HCT116 (cell line): ENCODE measurements around the gene SRGAP3. TPM values are rescaled to one million over a fixed set of nuclear protein-coding genes. Genes with fewer than 3 reads are reported as not detected.

Source experiments
- ATAC-seq: fragments of 200-7000 bp; cut with Tn5 transposase; 2 replicates; pipeline ENCODE4 v1.9.1; 2020; ENCODE audit warnings: mild to moderate bottlenecking, moderate library complexity
- BruUV-seq: library from RNA; stranded (reverse); fragments of 400-500 nt; replicated peaks from 2 replicates; lab custom pipeline; 2021; lab: Mats Ljungman, UMichigan
- CTCF ChIA-PET: fragments of 300-600 bp; sonication (Branson Sonifier 250); formaldehyde crosslinking; loops from one replicate; lab custom pipeline; 2021; ENCODE audit warnings: antibody characterized with exemption; lab: Charles Lee
- POLR2A ChIA-PET: fragments of 300-600, 350-600 bp; sonication (Branson Sonifier 250); formaldehyde crosslinking; loops from one replicate; lab custom pipeline; 2021; ENCODE audit warnings: antibody characterized with exemption; lab: Charles Lee
- RAD21 ChIA-PET, 2 experiments: fragments of 300-600 bp; sonication (Branson Sonifier 250); formaldehyde crosslinking; loops; one replicate each; lab custom pipeline; 2023; ENCODE audit warnings: low total read pairs in 2 of 2; ENCODE audit not compliant: uncharacterized antibody in 2 of 2, unreplicated experiment in 2 of 2, low non-redundant PET in 1 of 2; lab: Charles Lee
- DNase-seq: peaks from one replicate; pipeline ENCODE4 v3.0.0-alpha.2; 2010; ENCODE audit warnings: low read depth, low spot score
- H2AFZ ChIP-seq: fragments of 200-600 bp; shearing (Covaris generic), sonication (generic); 2 replicates; pipeline ENCODE4 v1.6.1; 2017; ENCODE audit warnings: low read depth, mixed run types, mixed read lengths, antibody characterized with exemption, low read length; ENCODE audit not compliant: poor library complexity, severe bottlenecking
- H3K27ac ChIP-seq: 2 replicates; pipeline ENCODE4 v1.5.1; 2012; ENCODE audit warnings: low read depth, low read length
- H3K27me3 ChIP-seq: fragments of 200-600 bp; sonication (generic); 2 replicates; pipeline ENCODE4 v1.6.1; 2016; ENCODE audit warnings: mixed run types, low read length, mixed read lengths; ENCODE audit not compliant: insufficient read depth
- H3K36me3 ChIP-seq, 2 experiments: fragments of 200-500 bp in 1 of 2; fragments of 200-600 bp in 1 of 2; sonication (Bioruptor generic) in 1 of 2; sonication (generic) in 1 of 2; 2 replicates each; pipeline versions ENCODE4 v1.5.1 to v1.6.1; 2014 to 2016; ENCODE audit warnings: low read length in 2 of 2, inconsistent platforms in 1 of 2, mixed read lengths in 1 of 2, mixed run types in 1 of 2; ENCODE audit not compliant: insufficient read depth in 2 of 2, control insufficient read depth in 1 of 2
- H3K4me1 ChIP-seq, 2 experiments: fragments of 200-600 bp in 1 of 2; sonication (generic) in 1 of 2; 2 replicates each; pipeline versions ENCODE4 v1.5.1 to v1.6.1; 2012 to 2017; ENCODE audit warnings: low read length in 2 of 2, inconsistent platforms in 1 of 2, mild to moderate bottlenecking in 1 of 2, mixed read lengths in 1 of 2, mixed run types in 1 of 2, moderate library complexity in 1 of 2; ENCODE audit not compliant: insufficient read depth in 2 of 2, control insufficient read depth in 1 of 2
- H3K4me2 ChIP-seq: fragments of 200-600 bp; sonication (generic); 2 replicates; pipeline ENCODE4 v1.6.1; 2017; ENCODE audit warnings: mixed run types, low read length, mixed read lengths
- H3K4me3 ChIP-seq, 2 experiments: fragments of 200-600 bp in 1 of 2; sonication (generic) in 1 of 2; replicated peaks in 1 of 2; 2 replicates each; pipeline ENCODE4 v1.5.1; 2011 to 2016; ENCODE audit warnings: low read length in 2 of 2, control low read depth in 1 of 2, low read depth in 1 of 2, mild to moderate bottlenecking in 1 of 2, mixed read lengths in 1 of 2, mixed run types in 1 of 2
- H3K79me2 ChIP-seq: fragments of 200-600 bp; sonication (generic); 2 replicates; pipeline ENCODE4 v1.6.1; 2017; ENCODE audit warnings: mild to moderate bottlenecking, mixed run types, low read length, moderate library complexity, mixed read lengths; ENCODE audit not compliant: insufficient read depth
- H3K9ac ChIP-seq: fragments of 200-600 bp; sonication (generic); 2 replicates; pipeline ENCODE4 v1.6.1; 2016; ENCODE audit warnings: low read length, mixed read lengths
- H3K9me2 ChIP-seq: fragments of 200-600 bp; sonication (generic), shearing (Covaris generic); 2 replicates; pipeline ENCODE4 v1.6.1; 2017; ENCODE audit warnings: mixed run types, mild to moderate bottlenecking, moderate library complexity; ENCODE audit not compliant: insufficient read depth
- H3K9me3 ChIP-seq, 2 experiments: fragments of 200-500 bp in 1 of 2; fragments of 200-600 bp in 1 of 2; sonication (Bioruptor generic) in 1 of 2; sonication (generic) in 1 of 2; 2 replicates each; pipeline ENCODE4 v1.6.1; 2014 to 2017; ENCODE audit warnings: low read length in 2 of 2, mixed read lengths in 2 of 2, inconsistent platforms in 1 of 2, low read depth in 1 of 2, mild to moderate bottlenecking in 1 of 2, mixed run types in 1 of 2, moderate library complexity in 1 of 2; ENCODE audit not compliant: control insufficient read depth in 1 of 2, insufficient read depth in 1 of 2
- H4K20me1 ChIP-seq: fragments of 200-600 bp; sonication (generic), shearing (Covaris generic); 2 replicates; pipeline ENCODE4 v1.6.1; 2017; ENCODE audit warnings: mixed run types, mild to moderate bottlenecking, moderate library complexity; ENCODE audit not compliant: insufficient read depth
- EGR1 ChIP-seq: IDR thresholded peaks from 2 replicates; pipeline ENCODE4 v1.6.1; 2012; ENCODE audit warnings: low read depth
- ELF1 ChIP-seq: IDR thresholded peaks from 2 replicates; pipeline ENCODE4 v1.6.1; 2012; ENCODE audit warnings: low read depth, borderline replicate concordance
- EZH2 ChIP-seq: fragments of 200-600 bp; sonication (generic); IDR thresholded peaks from 2 replicates; pipeline ENCODE4 v1.6.1; 2017; ENCODE audit warnings: antibody characterized with exemption, mixed run types
- POLR2AphosphoS5 ChIP-seq: IDR thresholded peaks from 2 replicates; pipeline ENCODE4 v1.6.1; 2011; ENCODE audit warnings: mild to moderate bottlenecking, low read depth, low read length, moderate library complexity
- ZFX ChIP-seq: fragments of 450-650 bp; IDR thresholded peaks from 2 replicates; pipeline ENCODE4 v1.6.1; 2017
- ZNF274 ChIP-seq: fragments of 200-500 bp; sonication (Bioruptor generic); IDR thresholded peaks from 2 replicates; pipeline ENCODE4 v1.6.1; 2014; ENCODE audit warnings: mild to moderate bottlenecking, low read depth, low read length, inconsistent platforms
- intact Hi-C: fragments of 100-400 bp; cut with micrococcal nuclease; formaldehyde crosslinking; loops from 2 replicates; pipeline ENCODE4 v1.10.0; 2022
- total RNA-seq: library from RNA; stranded (reverse); gene quantifications from one replicate; pipeline ENCODE4 v1.2.1, GENCODE V29; 2021; ENCODE audit not compliant: unreplicated experiment
- TF ChIP-seq, protein P1 (sequence below): IDR thresholded peaks from 2 replicates; pipeline ENCODE4 v1.6.1; 2011; ENCODE audit warnings: mild to moderate bottlenecking, low read length, moderate library complexity; ENCODE audit not compliant: insufficient replicate concordance; ENCODE audit errors: extremely low read depth
- TF ChIP-seq, protein P2 (sequence below): IDR thresholded peaks from 2 replicates; pipeline ENCODE4 v1.6.1; 2012

The SRGAP3 gene
- total RNA-seq, 1 experiment from 2014 or later = 8.3 TPM

DNA sequence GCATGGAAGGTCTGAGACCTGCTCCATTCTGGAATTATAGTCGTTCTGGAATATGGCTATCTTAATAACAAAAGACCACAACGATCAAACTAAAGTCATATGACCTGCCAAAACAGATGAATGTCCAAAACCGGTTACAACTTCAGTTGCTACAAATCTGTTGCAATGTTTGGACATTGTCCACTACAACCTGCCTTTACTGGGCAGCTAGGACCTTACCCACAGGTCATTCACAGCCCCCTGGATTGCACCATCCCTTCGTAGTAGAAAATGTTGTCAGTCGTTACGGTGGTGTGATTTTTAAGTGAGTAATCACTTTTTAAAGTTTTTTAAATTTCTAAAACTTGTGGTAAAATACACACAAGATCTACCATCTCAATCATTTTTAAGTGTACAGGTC, 22.5 kb upstream of the SRGAP3 start:
- intact Hi-C loops = no loop called here
- no peak for ATAC-seq
- CTCF ChIA-PET = no interaction called here

DNA sequence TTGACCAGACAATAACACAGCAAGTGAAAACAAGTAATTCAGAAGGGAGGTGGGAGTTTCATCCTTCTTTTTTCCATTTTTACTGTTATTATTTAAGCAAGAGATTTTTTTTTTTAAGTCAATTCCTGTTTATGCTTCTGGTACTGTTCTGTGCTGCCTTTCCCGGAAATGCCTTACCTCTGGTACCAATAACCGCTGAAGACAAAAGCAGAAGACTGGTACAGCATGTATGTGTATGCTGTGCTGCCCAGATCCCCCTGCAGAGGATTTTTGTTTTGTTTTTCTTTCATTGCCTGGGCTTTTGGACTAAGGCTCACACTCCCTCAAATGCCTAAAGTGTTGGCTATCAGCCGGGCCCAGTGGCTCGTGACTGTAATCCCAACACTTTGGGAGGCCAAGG, 21.3 kb upstream of the SRGAP3 start:
- no peak for TF ChIP-seq POLR2AphosphoS5
- TF ChIP-seq EZH2 = no peak
- TF ChIP-seq ZFX = no peak
- TF ChIP-seq, protein P1, sequence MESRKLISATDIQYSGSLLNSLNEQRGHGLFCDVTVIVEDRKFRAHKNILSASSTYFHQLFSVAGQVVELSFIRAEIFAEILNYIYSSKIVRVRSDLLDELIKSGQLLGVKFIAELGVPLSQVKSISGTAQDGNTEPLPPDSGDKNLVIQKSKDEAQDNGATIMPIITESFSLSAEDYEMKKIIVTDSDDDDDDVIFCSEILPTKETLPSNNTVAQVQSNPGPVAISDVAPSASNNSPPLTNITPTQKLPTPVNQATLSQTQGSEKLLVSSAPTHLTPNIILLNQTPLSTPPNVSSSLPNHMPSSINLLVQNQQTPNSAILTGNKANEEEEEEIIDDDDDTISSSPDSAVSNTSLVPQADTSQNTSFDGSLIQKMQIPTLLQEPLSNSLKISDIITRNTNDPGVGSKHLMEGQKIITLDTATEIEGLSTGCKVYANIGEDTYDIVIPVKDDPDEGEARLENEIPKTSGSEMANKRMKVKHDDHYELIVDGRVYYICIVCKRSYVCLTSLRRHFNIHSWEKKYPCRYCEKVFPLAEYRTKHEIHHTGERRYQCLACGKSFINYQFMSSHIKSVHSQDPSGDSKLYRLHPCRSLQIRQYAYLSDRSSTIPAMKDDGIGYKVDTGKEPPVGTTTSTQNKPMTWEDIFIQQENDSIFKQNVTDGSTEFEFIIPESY = no peak
- TF ChIP-seq ZNF274 = no peak
- no peak for TF ChIP-seq ELF1
- TF ChIP-seq, protein P2, sequence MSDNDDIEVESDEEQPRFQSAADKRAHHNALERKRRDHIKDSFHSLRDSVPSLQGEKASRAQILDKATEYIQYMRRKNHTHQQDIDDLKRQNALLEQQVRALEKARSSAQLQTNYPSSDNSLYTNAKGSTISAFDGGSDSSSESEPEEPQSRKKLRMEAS = no peak
- CTCF ChIA-PET = no interaction called here
- Histone ChIP-seq H3K4me3 (no peak overlapping the region), H3K27ac (no peak overlapping the region), H3K9me3 (no peaks in the 10 kb centered on the region), H3K9me2 (no peaks in the 10 kb centered on the region), H3K4me2 (no peak overlapping the region), H2AFZ (no peak overlapping the region), H3K9ac (no peak overlapping the region), H3K4me1 (no peaks in the 10 kb centered on the region), H3K36me3 (no peaks in the 10 kb centered on the region), H3K27me3 (no peaks in the 10 kb centered on the region), H4K20me1 (no peaks in the 10 kb centered on the region), H3K79me2 (no peaks in the 10 kb centered on the region)
- no TSS peak for BruUV-seq
- POLR2A ChIA-PET = no interaction called here
- intact Hi-C loops = no loop called here
- RAD21 ChIA-PET = no interaction called here
- no peak for ATAC-seq
- no peak for DNase-seq

More for the DNA sequence above, 22.5 kb upstream of the SRGAP3 start:
- Histone ChIP-seq H3K9ac (no peak overlapping the region), H3K4me2 (no peak overlapping the region), H3K9me2 (no peaks in the 10 kb centered on the region), H3K36me3 (no peaks in the 10 kb centered on the region), H4K20me1 (no peaks in the 10 kb centered on the region), H3K27ac (no peak overlapping the region), H3K9me3 (no peaks in the 10 kb centered on the region), H3K4me3 (no peak overlapping the region), H2AFZ (no peak overlapping the region), H3K4me1 (no peaks in the 10 kb centered on the region), H3K79me2 (no peaks in the 10 kb centered on the region), H3K27me3 (no peaks in the 10 kb centered on the region)
- POLR2A ChIA-PET = no interaction called here
- no TSS peak for BruUV-seq
- no peak for DNase-seq
- RAD21 ChIA-PET = no interaction called here
- TF ChIP-seq EGR1 = no peak
